Measurements from ENCODE around the gene CRNKL1.

The CRNKL1 gene

DNA sequence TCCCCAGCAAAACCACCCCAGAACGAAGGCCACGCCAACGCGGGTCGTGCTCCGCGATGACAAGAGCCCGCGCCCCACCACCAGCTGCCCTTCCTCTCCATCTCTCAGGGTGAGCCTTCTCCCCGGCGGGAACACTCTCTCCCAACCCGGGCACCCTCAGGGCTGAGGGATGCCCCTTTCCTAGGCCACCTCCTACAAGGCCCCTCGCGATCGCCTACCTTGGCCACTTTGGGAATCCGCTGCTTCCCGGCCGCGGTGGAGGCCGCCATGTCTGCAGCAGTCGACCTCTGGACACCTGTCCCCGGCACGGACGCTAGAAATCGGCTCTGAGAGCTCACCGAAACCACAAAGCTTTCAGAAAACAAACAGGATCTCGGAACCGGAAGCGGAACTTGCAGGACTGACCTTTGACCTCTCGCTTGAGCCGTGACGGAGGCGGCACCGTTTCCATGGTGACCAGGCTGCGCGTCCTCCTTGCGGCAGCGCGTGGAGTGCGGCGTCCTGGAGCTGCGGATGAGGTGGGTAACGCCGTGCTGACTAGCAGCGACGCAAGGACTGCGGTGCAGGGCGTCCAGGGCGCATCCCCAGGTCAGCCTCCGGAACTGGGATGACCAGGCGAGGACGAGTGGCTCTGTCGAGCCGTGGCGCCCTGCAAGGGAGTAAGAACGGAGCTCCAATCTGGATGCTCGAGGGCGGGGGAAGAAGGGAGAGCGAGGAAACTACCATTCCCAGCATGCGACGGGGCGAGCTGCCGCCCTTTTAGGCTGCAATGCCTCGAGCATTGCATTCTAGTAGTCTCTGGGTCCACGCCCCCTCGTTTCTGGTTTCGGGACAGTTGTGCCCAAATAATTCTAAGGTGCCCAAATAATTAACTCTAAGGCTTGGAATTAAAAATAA, at the start of gene CRNKL1, which contains the start of gene CFAP61:
CRNKL1 (minus strand) TSS at position 393 of the 897 bp plus-strand sequence; CDS start at position 269, 124 bp downstream.
CFAP61 (plus strand) TSS at position 459 of the 897 bp plus-strand sequence. CDS start 4,122 bp downstream, outside the sequence.
- DNase-seq: peak; percentile 97

DNA sequence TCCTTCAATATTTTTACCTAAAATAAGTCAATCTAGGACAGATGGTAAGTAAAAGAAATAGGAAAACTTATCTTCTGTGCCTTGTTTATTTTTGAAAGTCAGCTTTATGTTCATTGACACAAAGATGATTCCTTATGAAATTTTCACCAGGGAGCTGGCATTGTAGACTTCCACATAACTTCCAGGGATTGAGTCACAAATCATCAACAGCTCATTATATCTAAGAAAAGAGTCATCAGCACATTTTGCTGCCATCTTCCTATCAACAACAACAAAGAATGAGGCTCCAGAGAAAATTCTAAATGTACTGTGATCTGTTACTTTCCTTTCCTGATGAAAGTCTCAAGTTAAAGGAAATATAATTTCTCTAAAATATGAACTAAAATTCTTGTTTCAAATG, 48.6 kb upstream of the CRNKL1 start:
- no peak for DNase-seq

DNA sequence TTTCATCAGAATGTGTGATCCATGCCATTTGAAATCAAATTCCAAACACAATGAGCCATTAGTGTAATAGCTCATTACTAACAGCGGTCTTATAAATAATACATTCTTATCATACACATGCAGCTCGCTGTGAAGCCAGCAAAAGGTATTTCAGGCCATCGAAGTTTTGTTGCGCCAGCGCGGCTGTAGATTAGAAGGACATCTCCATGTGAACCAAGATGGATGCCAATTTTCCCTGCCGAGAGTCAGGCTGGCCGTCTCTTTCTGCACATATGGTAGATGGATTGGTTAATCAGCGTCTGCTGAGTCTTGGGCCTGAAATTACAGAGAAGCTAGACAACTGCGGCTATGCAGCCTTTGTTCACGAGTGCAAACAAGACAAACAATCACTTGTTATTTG, 44.2 kb upstream of the CRNKL1 start:
- DNase-seq: peak; percentile 17

GRCh38 chr20:20095114-20095872, 43.0 kb upstream of the CRNKL1 start:
- DNase-seq: peak; percentile 52

DNA sequence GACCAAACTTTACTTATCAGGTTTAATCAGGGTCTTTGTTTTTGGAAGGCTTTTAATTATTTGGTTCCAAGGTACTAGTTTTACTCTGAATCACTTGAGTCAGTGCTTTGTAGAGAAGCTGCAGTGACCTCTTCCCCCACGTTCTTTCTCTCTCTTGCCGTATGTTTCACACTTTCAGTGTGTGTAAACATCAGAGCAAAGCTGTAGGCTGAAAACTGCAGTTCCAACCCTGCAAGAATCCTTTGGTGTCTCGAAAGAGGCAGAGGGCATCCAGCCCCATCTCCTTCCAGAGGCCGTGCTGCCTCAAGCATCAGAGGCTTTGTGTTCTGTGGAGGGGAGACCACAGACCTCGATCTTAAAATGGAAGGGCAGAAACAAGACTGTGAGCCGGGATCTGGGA, 42.1 kb upstream of the CRNKL1 start:
- DNase-seq: no peak

GRCh38 chr20:20092827-20093226, 40.6 kb upstream of the CRNKL1 start:
- no peak for DNase-seq

DNA sequence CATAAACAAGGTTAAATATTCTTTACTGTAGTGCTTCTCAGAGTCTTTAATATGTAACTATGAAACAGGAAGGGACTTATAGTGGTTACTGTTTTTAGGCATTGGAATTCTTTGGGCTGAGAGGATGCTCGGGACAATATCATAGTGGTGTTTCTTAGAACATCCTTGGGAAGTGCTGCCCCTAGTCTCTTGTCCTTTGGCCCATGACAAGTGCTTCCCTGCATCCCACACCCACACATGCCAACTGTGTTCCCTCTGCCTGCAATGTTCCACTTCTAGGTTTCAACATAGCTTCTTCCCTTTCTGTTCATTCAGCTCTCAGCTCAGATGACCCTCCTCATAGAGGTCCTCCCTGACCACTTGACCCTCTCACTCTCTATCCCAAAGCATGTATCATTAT, 37.7 kb upstream of the CRNKL1 start:
- DNase-seq: no peak

GRCh38 chr20:20089018-20089417, 36.8 kb upstream of the CRNKL1 start:
- no peak for DNase-seq

GRCh38 chr20:20085812-20086211, 33.5 kb upstream of the CRNKL1 start:
- DNase-seq: no peak

DNA sequence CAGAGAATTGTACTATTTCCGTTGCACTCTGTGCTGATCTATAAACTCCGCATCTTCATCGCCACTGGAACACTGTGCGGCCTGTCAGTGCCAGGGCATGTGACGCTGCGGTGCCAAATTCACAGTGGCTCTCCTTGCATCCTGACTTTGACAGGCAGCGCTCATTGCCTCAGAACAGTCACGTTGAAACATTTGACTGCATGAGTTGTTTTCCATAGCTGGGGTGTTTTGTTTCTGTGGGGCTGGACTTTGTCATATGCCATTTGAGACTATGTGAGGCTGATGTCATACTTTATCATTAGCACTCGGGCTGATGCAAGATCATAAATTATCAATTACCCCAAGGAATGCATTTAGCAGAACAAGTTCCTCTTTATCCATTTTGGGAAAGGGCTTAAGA, 32.8 kb upstream of the CRNKL1 start:
- DNase-seq: peak; percentile 27

DNA sequence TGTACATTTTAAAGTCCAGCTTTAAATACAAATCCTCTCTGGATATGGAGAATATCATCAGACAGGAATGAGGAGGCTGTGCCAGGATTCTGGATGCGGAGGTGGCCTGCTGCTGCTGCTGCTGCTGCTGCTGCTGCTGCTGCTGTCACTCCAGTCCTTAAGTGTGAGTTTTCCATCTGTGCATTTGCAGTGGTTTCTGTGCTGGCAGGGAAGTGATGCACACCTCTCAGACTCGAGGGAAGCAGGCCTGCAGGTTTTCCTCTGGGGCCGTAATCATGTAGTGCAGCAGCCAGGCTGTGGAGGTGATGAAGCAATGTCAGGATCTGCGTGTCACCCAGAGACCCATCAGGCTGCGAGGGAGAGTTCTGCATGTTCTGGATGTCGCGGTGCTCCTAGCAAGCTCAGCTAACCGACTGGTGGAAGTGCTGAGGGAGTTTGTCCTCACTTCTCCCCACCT, 32.1 kb upstream of the CRNKL1 start:
- peak; percentile 93 for DNase-seq

- peak; percentile 96 for DNase-seq
These were observed 31.5 kb upstream of the CRNKL1 start for GRCh38 chr20:20083807-20084206.

DNA sequence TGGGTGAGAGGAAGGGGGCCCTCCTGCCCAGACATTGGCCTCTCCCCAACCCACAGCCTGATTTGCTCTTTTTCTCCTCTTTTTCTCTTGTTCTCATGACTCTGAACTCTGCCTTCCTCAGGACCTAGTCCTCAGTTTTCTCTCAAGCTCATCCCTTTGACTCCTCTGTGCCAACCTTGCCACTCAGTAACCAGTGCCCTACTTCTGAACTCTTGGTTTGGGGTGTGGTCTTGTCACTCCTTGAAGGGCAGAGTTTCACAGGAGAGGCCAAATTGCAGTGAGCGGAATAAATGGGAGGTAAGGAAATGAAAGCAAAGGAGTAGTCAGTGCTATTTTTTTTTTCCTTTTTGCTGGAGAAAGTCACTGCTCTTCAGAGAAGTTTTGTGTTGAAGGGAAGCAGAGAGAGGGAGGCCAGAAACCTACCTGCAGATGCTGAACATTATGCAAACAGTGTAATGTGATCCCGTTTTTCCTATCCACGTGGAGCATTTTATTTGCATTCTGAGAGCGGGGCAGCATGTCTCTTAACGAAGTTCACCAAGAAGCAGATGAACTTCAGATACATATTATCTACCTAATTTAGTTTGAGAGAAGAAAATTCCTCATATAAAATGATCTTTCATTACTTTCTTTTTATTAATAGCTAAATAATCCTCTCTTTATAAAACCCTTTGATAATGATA, 27.0 kb upstream of the CRNKL1 start:
- DNase-seq: peak; percentile 86

DNA sequence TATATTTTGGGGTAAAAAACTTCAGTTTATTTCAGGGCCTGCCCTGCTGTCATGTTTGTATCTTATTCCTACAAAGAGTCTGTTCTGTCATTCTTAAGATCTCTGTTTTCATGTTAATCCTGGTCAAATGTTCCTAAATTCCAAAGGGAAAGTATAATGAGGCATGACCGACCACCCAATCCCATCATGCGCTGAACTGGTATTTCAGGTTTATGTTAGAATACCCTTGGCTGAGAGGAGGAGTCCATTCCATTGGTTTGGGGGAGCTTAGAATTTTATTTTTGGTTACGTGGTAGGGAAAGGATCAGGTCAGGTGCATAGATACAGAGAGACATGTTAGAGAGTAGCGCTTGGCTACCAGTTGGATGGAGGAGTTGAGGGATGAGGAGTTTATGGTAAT, 25.8 kb upstream of the CRNKL1 start:
- no peak for DNase-seq

DNA sequence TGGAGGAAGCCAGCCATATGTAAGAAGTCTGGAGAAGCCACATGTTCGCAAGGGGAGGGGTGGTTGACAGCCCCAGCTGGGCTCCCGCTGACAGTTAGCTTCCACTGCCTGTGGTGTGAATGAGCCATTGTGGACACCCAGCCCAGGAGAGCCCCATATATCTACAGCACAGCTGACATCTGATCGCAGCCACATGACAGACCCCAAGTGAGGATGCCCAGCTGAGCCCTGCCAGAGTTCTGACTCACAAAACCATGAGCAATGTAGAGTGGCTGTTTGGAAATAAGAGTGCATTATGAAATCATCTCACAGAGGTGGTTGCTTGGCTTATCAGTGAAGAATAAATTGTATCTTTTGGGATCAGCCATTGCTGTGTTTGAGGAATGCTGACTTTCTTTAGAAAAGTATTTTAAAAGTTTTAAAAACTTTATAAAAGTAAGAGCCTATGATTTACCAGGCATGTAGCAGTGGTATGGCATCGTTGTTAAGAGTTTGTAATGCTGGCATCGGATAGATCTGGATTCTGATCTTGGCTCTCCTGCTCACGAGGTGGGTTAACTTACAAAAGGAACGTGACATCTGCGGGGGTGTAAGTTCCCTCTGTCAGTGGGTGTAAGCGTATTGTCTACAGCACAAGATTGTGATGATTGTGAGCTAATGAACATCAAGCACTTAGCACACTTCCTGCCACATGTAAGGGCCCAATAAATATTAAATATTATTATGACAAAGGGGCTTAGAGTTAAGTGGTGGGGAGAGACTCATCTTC, 24.2 kb upstream of the CRNKL1 start:
- peak; percentile 22 for DNase-seq

- no peak for DNase-seq
These were observed 22.8 kb upstream of the CRNKL1 start for GRCh38 chr20:20075032-20075431.

- peak; percentile 95 for DNase-seq
These were observed 21.6 kb upstream of the CRNKL1 start for GRCh38 chr20:20073801-20074371.

DNA sequence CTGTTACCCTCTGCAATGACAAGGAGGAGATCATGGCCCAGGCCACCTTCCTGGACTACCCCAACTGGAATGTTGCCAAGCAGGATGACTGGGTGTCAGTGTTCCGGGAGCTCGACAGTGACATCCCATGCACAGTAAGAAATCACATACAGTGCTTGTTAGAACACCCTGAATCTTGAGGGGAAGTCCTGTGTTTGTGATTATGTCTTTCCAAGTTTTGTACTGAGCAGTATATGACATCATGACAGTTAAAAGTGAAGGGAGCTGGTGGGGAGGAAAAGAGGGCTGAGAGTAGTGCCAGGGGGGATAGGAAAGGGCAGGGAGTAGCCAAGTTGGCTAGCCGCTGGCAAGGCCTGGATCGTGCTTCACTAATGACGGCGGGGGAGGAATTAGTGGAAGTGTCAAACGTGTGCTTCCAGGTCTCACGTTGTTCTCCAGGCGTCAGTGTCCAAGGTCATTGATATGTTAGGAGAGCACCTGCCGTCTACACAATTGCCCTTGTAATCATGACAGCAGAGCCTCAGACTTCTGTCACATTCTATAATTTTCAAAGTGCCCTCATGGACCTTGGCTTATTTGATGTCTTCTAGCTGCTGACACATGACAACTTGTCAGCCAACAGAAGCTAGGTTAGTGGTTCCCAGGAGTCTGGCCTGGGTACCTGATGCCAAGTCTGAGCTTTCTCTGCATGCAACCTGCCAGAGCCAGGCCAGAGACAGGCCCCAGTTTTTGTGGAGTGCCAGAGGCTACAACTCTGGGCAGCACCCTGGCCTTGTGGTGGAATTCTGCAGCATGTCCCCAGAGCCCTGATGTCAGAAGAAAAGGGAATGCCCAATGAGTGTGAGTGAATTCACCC, 18.8 kb upstream of the CRNKL1 start:
- no peak for DNase-seq

DNA sequence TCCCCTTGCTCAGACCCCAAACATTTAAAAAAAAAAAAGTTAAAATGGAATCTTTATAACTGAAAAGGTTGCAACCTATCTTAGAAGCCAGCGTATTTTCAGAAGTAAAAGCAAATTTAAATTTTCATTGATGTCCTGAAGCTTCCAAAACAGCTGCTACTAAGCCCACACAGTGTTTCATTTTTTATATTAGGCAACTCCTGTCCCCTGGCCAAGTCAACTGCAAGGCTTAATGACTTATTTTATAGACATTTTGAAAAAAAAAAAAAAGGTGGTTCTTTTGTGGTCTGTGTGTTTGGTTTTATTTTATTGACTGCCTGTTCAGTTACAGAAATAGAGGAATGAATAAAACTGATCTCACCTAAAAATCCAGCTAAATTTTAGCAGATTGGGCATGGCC, 13.1 kb upstream of the CRNKL1 start:
- DNase-seq: no peak

DNA sequence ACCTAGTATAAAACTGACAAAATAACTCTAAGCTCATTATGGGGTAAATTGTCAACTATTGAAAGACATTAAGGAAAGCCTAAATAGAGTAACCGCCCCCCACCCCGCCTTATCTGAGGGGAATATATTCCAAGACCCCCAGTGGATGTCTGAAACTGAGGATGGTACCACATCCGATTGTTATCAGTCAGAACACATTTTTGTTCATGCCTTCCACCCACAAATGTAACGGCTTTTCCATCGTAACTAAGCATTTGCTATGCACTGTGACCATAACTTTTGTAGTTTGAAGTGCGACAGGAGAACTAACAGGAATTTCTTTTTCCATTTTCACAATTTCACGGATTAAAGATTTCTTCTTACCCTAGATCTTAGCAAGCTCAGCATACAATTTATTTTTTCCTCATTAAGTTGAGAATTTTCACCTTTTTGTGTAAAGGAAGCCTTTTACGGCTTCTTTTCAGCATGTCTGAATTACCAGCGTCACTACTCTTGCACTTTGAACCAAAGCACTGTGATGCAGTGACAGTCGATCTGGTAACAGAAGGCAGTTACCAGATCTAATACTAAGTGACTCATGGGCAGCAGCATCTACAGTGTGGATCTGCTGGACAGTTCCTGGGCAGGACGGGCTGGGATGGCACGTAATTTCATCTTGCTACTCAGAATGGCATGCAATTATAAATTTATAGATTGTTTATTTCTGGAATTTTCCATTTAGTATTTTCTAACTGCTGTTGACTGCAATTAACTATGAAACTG, 11.9 kb upstream of the CRNKL1 start:
- DNase-seq: no peak

All from NCI-H2171 treated with DMSO at 0.1 percent for 48 hours (cell line).